Measurements from ENCODE around the gene PTPRZ1. TPM values are rescaled to one million over a fixed set of nuclear protein-coding genes. Genes with fewer than 3 reads are reported as not detected.

The PTPRZ1 gene
- total and polyA plus RNA-seq, 2 donors (not counting 1 experiment from before 2014, with no cell fraction given) = not detected

- no peak for TF ChIP-seq EZH2 (IDR thresholded peaks at IDR 0.05; ENCODE audit: borderline replicate concordance, insufficient read depth, low read depth, low read length, poor library complexity, severe bottlenecking)
- TF ChIP-seq CTCF (IDR thresholded peaks at IDR 0.05) = no peak
- ChIA-PET CTCF (no interaction called here), POLR2A (no interaction called here)
- ATAC-seq (ENCODE audit: low read depth) (no peak), DNase-seq (no peak)
- Histone ChIP-seq H4K20me1 (ENCODE audit: control insufficient read depth, insufficient read depth, low read length, poor library complexity, severe bottlenecking) (no peaks in the 10 kb centered on the region), H3K79me2 (ENCODE audit: control insufficient read depth, insufficient read depth, low read length) (no peaks in the 10 kb centered on the region), H3K4me1 (ENCODE audit: control insufficient read depth in 2 of 2, insufficient read depth in 2 of 2, low read length in 2 of 2) (no peaks in the 10 kb centered on the region), H3K9me3 (ENCODE audit: control extremely low read depth in 1 of 3, control insufficient read depth in 2 of 3, insufficient read depth in 1 of 3, low read length in 2 of 3) (no peaks in the 10 kb centered on the region), H3K36me3 (replicated peaks in 1 of 2; ENCODE audit: control extremely low read depth in 1 of 2, control insufficient read depth in 1 of 2, extremely low read depth in 1 of 2, insufficient read depth in 2 of 2, low read length in 1 of 2) (no peaks in the 10 kb centered on the region), H3K27me3 (replicated peaks in 1 of 4; ENCODE audit: control extremely low read depth in 1 of 4, control insufficient read depth in 3 of 4, insufficient read depth in 4 of 4, low read length in 3 of 4) (no peaks in the 10 kb centered on the region), H3K27ac (ENCODE audit: low read length in 2 of 2) (no peak overlapping the region), H3K4me2 (replicated peaks; ENCODE audit: low read depth, low read length, poor library complexity, severe bottlenecking) (no peak overlapping the region), H3K4me3 (ENCODE audit: control extremely low read depth in 1 of 5, extremely low read depth in 1 of 5, insufficient read depth in 1 of 5, low read depth in 2 of 5, low read length in 4 of 5) (no peak overlapping the region), H3K9ac (ENCODE audit: low read length) (no peak overlapping the region), H2AFZ (ENCODE audit: insufficient read depth, low read depth, low read length, poor library complexity, severe bottlenecking) (no peak overlapping the region)
- 70% methylated on average over 3 of the region's 3 CpGs for WGBS (ENCODE audit: insufficient coverage)
- no peaks in the 10 kb centered on the region for H3K27me3 Mint-ChIP-seq
- no peaks in the 10 kb centered on the region for H3K9me3 Mint-ChIP-seq (ENCODE audit: insufficient read depth)
- intact Hi-C loops (cut with micrococcal nuclease) = no loop called here
- H3K4me3 Mint-ChIP-seq = no peak overlapping the region
- no peak overlapping the region for H3K27ac Mint-ChIP-seq
- no peaks in the 10 kb centered on the region for H3K4me1 Mint-ChIP-seq
Observed at GRCh38 chr7:121940918-121941317, 68.0 kb downstream of the PTPRZ1 start.

GRCh38 chr7:121941830-121942229, 68.9 kb downstream of the PTPRZ1 start:
- Mint-ChIP-seq H3K9me3 (ENCODE audit: insufficient read depth) (no peaks in the 10 kb centered on the region), H3K27me3 (no peaks in the 10 kb centered on the region), H3K4me3 (no peak overlapping the region), H3K4me1 (no peaks in the 10 kb centered on the region), H3K27ac (no peak overlapping the region)
- ATAC-seq (ENCODE audit: low read depth) = no peak
- Histone ChIP-seq H3K27ac (ENCODE audit: low read length in 2 of 2) (no peak overlapping the region), H2AFZ (ENCODE audit: insufficient read depth, low read depth, low read length, poor library complexity, severe bottlenecking) (no peak overlapping the region), H3K79me2 (ENCODE audit: control insufficient read depth, insufficient read depth, low read length) (no peaks in the 10 kb centered on the region), H3K4me1 (ENCODE audit: control insufficient read depth in 2 of 2, insufficient read depth in 2 of 2, low read length in 2 of 2) (no peaks in the 10 kb centered on the region), H3K27me3 (replicated peaks in 1 of 4; ENCODE audit: control extremely low read depth in 1 of 4, control insufficient read depth in 3 of 4, insufficient read depth in 4 of 4, low read length in 3 of 4) (no peaks in the 10 kb centered on the region), H3K36me3 (replicated peaks in 1 of 2; ENCODE audit: control extremely low read depth in 1 of 2, control insufficient read depth in 1 of 2, extremely low read depth in 1 of 2, insufficient read depth in 2 of 2, low read length in 1 of 2) (no peaks in the 10 kb centered on the region), H3K4me3 (ENCODE audit: control extremely low read depth in 1 of 5, extremely low read depth in 1 of 5, insufficient read depth in 1 of 5, low read depth in 2 of 5, low read length in 4 of 5) (no peak overlapping the region), H4K20me1 (ENCODE audit: control insufficient read depth, insufficient read depth, low read length, poor library complexity, severe bottlenecking) (no peaks in the 10 kb centered on the region), H3K9me3 (ENCODE audit: control extremely low read depth in 1 of 3, control insufficient read depth in 2 of 3, insufficient read depth in 1 of 3, low read length in 2 of 3) (no peaks in the 10 kb centered on the region), H3K4me2 (replicated peaks; ENCODE audit: low read depth, low read length, poor library complexity, severe bottlenecking) (no peak overlapping the region), H3K9ac (ENCODE audit: low read length) (no peak overlapping the region)
- ChIA-PET POLR2A (no interaction called here), CTCF (no interaction called here)
- no peak for TF ChIP-seq EZH2 (IDR thresholded peaks at IDR 0.05; ENCODE audit: borderline replicate concordance, insufficient read depth, low read depth, low read length, poor library complexity, severe bottlenecking)
- no peak for TF ChIP-seq CTCF (IDR thresholded peaks at IDR 0.05)
- no peak for DNase-seq
- intact Hi-C loops (cut with micrococcal nuclease) = no loop called here
- 50% methylated on average over 1 of the region's 2 CpGs for WGBS (ENCODE audit: insufficient coverage)

Data from B cell (primary cell).